Cardiac muscle cell (in vitro differentiated cells and primary cell): Measurements from ENCODE around the gene PRODH2. TPM values are rescaled to one million over a fixed set of nuclear protein-coding genes. Genes with fewer than 3 reads are reported as not detected.
"Not testable (repeated sequence)": the region's sequence is repeated elsewhere in the genome, so short reads cannot be mapped to it uniquely, and the experiment has no call there.

Experiments
- DNase-seq, 2 donors: peaks; one replicate each; pipeline versions ENCODE4 v3.0.0 to v3.0.0-alpha.2; 2010 to 2017; ENCODE audit warnings: low read depth in 1 of 2, low spot score in 1 of 2
- H3K27ac ChIP-seq: fragments of 200-600 bp; sonication (generic); 2 replicates; pipeline ENCODE4 v1.5.1; 2016
- H3K27me3 ChIP-seq: fragments of 200-600 bp; sonication (generic); 2 replicates; pipeline ENCODE4 v1.6.0; 2016; ENCODE audit warnings: control low read depth
- H3K36me3 ChIP-seq: fragments of 200-600 bp; sonication (generic); 2 replicates; pipeline ENCODE4 v1.5.1; 2016; ENCODE audit warnings: control low read depth
- H3K4me1 ChIP-seq: fragments of 200-600 bp; sonication (generic); 2 replicates; pipeline ENCODE4 v1.8.1; 2017; ENCODE audit warnings: low read depth, mild to moderate bottlenecking, mixed run types
- H3K4me3 ChIP-seq: fragments of 200-600 bp; sonication (generic); 2 replicates; pipeline ENCODE4 v1.5.1; 2016; ENCODE audit warnings: mild to moderate bottlenecking
- H3K9me3 ChIP-seq: fragments of 200-600 bp; sonication (generic); 2 replicates; pipeline ENCODE4 v1.5.1; 2017; ENCODE audit warnings: low read depth, mild to moderate bottlenecking, control low read depth
- CTCF ChIP-seq: IDR thresholded peaks from 2 replicates; pipeline ENCODE4 v1.5.1; 2012; ENCODE audit warnings: low read depth, mild to moderate bottlenecking, low read length
- polyA plus RNA-seq: library from polyadenylated mRNA; unstranded; fragments of >200 nt; fragmentation: Nextera tagmentation; extraction: Ambion mirVana; gene quantifications from 2 replicates; pipeline ENCODE4 v1.2.1, GENCODE V29; 2016
- total RNA-seq: library from RNA; depleted of rRNA; stranded (reverse); fragments of >200 nt; gene quantifications from 2 replicates; pipeline ENCODE4 v1.2.3, GENCODE V29; 2016

The PRODH2 gene
- total and polyA plus RNA-seq, 2 experiments from 2014 or later, result 0.09 TPM; not detected in 1

- Histone ChIP-seq H3K36me3 (no peaks in the 10 kb centered on the region), H3K4me3 (peak overlapping the region; percentile 99), H3K27ac (no peak overlapping the region)
Measured at GRCh38 chr19:35775046-35775297, 37.7 kb downstream of the PRODH2 start.

GRCh38 chr19:35774274-35775045 is 38.2 kb downstream of the PRODH2 start:
- no peak for DNase-seq

More at GRCh38 chr19:35775046-35775297, 37.7 kb downstream of the PRODH2 start:
- Histone ChIP-seq H3K9me3 (no peaks in the 10 kb centered on the region), H3K27me3 (no peaks in the 10 kb centered on the region), H3K4me1 (no peaks in the 10 kb centered on the region)
- no peak for DNase-seq
- no peak for TF ChIP-seq CTCF

GRCh38 chr19:35773020-35773806 is 39.4 kb downstream of the PRODH2 start:
- Histone ChIP-seq H3K4me3 (no peak overlapping the region), H3K27ac (no peak overlapping the region), H3K27me3 (no peaks in the 10 kb centered on the region), H3K9me3 (no peaks in the 10 kb centered on the region), H3K36me3 (no peaks in the 10 kb centered on the region), H3K4me1 (peaks cover 1% of the 10 kb centered on the region)
- peak in 1 of 2 donors; percentile 72 for DNase-seq
- no peak for TF ChIP-seq CTCF

More at GRCh38 chr19:35774274-35775045, 38.2 kb downstream of the PRODH2 start:
- TF ChIP-seq CTCF, result no peak
- no peaks in the 10 kb centered on the region for H3K4me1 ChIP-seq
- no peak overlapping the region for H3K27ac ChIP-seq
- H3K27me3 ChIP-seq, result no peaks in the 10 kb centered on the region
- H3K9me3 ChIP-seq, result no peaks in the 10 kb centered on the region
- H3K36me3 ChIP-seq, result no peaks in the 10 kb centered on the region
- peak overlapping the region; percentile 99 for H3K4me3 ChIP-seq

- H3K9me3 ChIP-seq, result not testable (repeated sequence)
Measured at GRCh38 chr19:35772362-35772761, 40.3 kb downstream of the PRODH2 start.

GRCh38 chr19:35768082-35768421 is 44.6 kb downstream of the PRODH2 start:
- Histone ChIP-seq H3K36me3 (no peaks in the 10 kb centered on the region), H3K4me3 (no peak overlapping the region), H3K9me3 (no peaks in the 10 kb centered on the region), H3K4me1 (peaks cover 5% of the 10 kb centered on the region), H3K27ac (peak overlapping the region; percentile 42), H3K27me3 (no peaks in the 10 kb centered on the region)
- no peak for DNase-seq
- no peak for TF ChIP-seq CTCF

More at GRCh38 chr19:35772362-35772761, 40.3 kb downstream of the PRODH2 start:
- H3K36me3 ChIP-seq, DNase-seq, H3K4me3 ChIP-seq, H3K27me3 ChIP-seq, H3K4me1 ChIP-seq, H3K27ac ChIP-seq: not testable (repeated sequence)
